GM12892 (cell line): Measurements from ENCODE around the gene RBL2.

Experiments used
- POLR2A ChIP-seq: IDR thresholded peaks from 2 replicates; pipeline ENCODE4 v1.6.1; 2011; ENCODE audit warnings: low read depth, low read length, control low read depth
- TAF1 ChIP-seq: IDR thresholded peaks from 2 replicates; pipeline ENCODE4 v1.6.1; 2011; ENCODE audit warnings: low read depth, mild to moderate bottlenecking, control low read depth, low read length, borderline replicate concordance

DNA sequence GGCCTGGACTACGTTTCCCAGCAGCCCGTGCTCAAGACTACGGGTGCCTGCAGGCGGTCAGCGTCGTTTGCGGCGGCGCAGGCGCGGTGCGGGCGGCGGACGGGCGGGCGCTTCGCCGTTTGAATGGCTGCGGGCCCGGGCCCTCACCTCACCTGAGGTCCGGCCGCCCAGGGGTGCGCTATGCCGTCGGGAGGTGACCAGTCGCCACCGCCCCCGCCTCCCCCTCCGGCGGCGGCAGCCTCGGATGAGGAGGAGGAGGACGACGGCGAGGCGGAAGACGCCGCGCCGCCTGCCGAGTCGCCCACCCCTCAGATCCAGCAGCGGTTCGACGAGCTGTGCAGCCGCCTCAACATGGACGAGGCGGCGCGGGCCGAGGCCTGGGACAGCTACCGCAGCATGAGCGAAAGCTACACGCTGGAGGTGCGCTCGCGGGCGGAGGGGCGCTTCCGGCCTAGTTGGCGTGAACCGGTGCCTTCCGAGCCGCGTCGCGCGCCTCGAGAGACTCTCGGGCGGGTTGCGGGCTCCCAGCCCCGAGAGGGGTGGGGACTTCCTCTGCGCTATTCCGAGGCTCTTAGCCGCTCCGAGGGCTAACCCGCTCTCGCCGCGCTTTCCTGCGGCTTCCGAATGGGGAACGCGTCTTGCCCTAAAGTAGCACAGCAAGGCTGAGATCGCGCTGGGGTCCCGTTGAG, at the start of gene RBL2:
- peak; percentile 49; the same call in 1 of the 2 replicates for TF ChIP-seq POLR2A
- TF ChIP-seq TAF1: peak; percentile 38; the same call in 1 of the 2 replicates
